H1 (cell line): Measurements from ENCODE around the gene NEGR1. TPM values are rescaled to one million over a fixed set of nuclear protein-coding genes. Genes with fewer than 3 reads are reported as not detected.

Experiments used
- CTCF ChIP-seq, 3 experiments: IDR thresholded peaks; 1 replicate in 2 of 3; 2 replicates in 1 of 3; pipeline versions ENCODE4 v1.5.1 to v1.6.1; 2011; ENCODE audit warnings: low read length in 3 of 3, mild to moderate bottlenecking in 3 of 3, inconsistent platforms in 2 of 3, low read depth in 1 of 3, moderate library complexity in 1 of 3; ENCODE audit not compliant: insufficient read depth in 1 of 3; ENCODE audit errors: control extremely low read depth in 1 of 3
- NANOG ChIP-seq: IDR thresholded peaks from 2 replicates; pipeline ENCODE4 v1.6.1; 2011; ENCODE audit warnings: low read length, low read depth, mild to moderate bottlenecking, inconsistent platforms; ENCODE audit not compliant: insufficient read depth, poor library complexity, severe bottlenecking
- SIX5 ChIP-seq: IDR thresholded peaks from 2 replicates; pipeline ENCODE4 v1.6.1; 2011; ENCODE audit warnings: mild to moderate bottlenecking, low read depth, low read length
- polyA plus RNA-seq, 7 experiments: library from polyadenylated mRNA; depleted of rRNA in 3 of 7; stranded (reverse) in 5 of 7; unstranded in 2 of 7; fragments of >200 nt in 5 of 7; fragments of 200-250 nt in 2 of 7; gene quantifications; 1 replicate in 5 of 7; 2 replicates in 1 of 7; 4 replicates in 1 of 7; pipeline versions ENCODE4 v1.2.1 to v1.2.3, GENCODE V29; 2011 to 2013; ENCODE audit warnings: missing spikeins in 2 of 7, mixed read lengths in 2 of 7
- total RNA-seq: library from RNA; stranded (reverse); fragmentation: NEBNext Ultra II Directional; extraction: Animal tissue kit (Norgen Biotek cat#: 25700); gene quantifications from 2 replicates; pipeline ENCODE4 v1.2.1, GENCODE V29; 2021

The NEGR1 gene
- total and polyA plus RNA-seq, 2 of the 8 experiments (the other 6 are each of a cell fraction or from before 2014, with no cell fraction given) = 0.71 to 1.3 TPM

- peak in 2 of 3 experiments; percentile 32 to 46; a peak in 2 of 4 replicates for TF ChIP-seq CTCF (IDR thresholded peaks at IDR 0.05; ENCODE audit: control extremely low read depth in 1 of 3, insufficient read depth in 1 of 3, low read depth in 1 of 3, low read length in 3 of 3)
- TF ChIP-seq NANOG = no peak
- TF ChIP-seq SIX5 = no peak
Measured at GRCh38 chr1:71593523-71593922, 688.8 kb downstream of the NEGR1 start (continued).
